GM12875 (cell line): Measurements from ENCODE around the gene ZNF367.

Experiments
- H3K4me3 ChIP-seq: one replicate; pipeline ENCODE4 v1.5.1; 2011; ENCODE audit warnings: low read depth, low read length, control low read depth
- TF ChIP-seq, protein P1 (sequence below): IDR thresholded peaks from 2 replicates; pipeline ENCODE4 v1.5.1; 2011; ENCODE audit warnings: low read depth, mild to moderate bottlenecking, control low read depth, inconsistent platforms, low read length, moderate library complexity, borderline replicate concordance; ENCODE audit not compliant: insufficient read depth

Gene ZNF367

DNA sequence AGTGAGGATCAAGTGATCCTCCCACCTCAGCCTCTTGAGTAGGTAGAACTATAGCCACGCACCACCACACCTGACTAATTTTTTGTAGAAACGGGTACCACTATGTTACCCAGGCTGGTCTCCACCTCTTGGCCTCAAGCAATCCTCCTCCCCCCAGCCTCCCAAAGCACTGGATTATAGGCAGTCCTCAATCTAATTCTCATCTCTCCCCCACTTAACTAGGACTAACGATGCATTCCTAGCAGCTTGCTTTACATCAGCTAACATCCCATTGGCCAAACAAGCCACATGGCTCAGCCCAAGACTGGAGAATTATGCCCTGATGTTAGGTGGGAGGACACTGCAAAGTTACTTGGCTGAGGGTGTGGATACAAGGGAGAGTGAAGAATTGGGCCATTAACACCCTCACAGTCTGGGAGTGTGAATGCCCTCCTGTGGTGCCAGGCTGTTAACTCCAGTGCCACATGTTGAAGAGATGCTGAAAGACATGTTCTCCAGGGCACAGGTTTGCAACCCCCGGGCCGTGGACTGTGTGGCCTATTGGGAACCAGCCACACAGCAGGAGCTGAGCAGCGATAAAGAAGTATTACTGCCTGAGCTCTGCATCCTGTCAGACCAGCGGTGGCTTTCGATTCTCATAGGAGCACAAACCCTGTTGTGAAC, 5.3 kb upstream of the ZNF367 start:
- TF ChIP-seq, protein P1, sequence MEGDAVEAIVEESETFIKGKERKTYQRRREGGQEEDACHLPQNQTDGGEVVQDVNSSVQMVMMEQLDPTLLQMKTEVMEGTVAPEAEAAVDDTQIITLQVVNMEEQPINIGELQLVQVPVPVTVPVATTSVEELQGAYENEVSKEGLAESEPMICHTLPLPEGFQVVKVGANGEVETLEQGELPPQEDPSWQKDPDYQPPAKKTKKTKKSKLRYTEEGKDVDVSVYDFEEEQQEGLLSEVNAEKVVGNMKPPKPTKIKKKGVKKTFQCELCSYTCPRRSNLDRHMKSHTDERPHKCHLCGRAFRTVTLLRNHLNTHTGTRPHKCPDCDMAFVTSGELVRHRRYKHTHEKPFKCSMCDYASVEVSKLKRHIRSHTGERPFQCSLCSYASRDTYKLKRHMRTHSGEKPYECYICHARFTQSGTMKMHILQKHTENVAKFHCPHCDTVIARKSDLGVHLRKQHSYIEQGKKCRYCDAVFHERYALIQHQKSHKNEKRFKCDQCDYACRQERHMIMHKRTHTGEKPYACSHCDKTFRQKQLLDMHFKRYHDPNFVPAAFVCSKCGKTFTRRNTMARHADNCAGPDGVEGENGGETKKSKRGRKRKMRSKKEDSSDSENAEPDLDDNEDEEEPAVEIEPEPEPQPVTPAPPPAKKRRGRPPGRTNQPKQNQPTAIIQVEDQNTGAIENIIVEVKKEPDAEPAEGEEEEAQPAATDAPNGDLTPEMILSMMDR = no peak
- no peak overlapping the region for H3K4me3 ChIP-seq

GRCh38 chr9:96420468-96421219, 2.5 kb upstream of the ZNF367 start:
- TF ChIP-seq, protein P1 = no peak
- no peak overlapping the region for H3K4me3 ChIP-seq

DNA sequence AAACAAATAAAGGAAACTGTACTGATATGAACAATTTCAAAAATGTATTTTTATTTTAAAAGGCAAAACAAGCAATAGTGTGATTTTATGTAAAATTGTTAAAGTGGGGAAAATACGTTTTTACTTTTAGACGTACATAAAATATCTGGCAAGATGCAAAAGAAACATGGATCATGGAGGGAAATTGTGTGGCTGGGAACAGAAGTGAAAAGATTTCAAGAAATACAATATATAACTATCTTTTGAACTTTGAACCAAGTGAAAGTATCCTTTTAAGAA, 1.5 kb upstream of the ZNF367 start:
- TF ChIP-seq, protein P1 = no peak
- H3K4me3 ChIP-seq = peak overlapping the region; percentile 89

DNA sequence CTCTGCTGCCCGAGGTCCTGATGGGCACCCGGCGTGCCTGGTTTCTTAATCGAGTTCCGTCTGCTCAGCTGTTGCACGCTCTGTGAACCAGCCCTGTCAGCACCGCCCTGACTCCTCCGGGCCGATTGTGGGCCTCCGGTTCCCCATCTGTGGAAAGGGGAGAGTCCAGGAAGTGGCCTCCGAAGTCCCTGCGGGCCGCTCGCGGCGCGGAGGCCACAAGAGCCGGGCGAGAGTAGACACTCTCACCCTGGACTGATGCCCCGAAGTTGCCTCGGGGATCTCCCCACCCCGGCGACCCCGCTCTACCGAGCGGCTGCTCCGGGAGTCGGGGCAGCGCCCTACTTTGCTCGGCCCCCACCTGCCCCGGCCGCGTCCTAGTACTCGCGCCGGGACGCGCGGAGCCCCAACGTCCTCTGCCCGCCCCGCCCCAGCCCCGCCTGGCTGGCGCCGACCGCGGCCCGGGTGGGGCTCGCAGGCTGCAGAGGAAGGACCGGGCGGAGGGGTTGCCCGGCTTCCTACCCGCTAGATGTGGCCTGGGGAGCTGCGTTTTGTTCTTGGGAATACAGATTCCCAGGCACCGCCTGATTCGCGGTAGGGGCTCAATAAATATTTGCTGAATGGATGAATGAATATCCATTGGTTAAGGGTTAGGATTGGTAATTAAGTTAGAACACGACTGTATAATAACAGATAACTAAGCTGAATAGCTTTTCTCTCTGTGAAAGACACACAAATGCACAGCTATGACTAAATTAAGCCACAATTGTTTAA, 935 bp upstream of the ZNF367 start:
- TF ChIP-seq, protein P1 = no peak
- peak overlapping the region; percentile 89 for H3K4me3 ChIP-seq

GRCh38 chr9:96417661-96418082, 498 bp downstream of the ZNF367 start:
- TF ChIP-seq, protein P1 = no peak

DNA sequence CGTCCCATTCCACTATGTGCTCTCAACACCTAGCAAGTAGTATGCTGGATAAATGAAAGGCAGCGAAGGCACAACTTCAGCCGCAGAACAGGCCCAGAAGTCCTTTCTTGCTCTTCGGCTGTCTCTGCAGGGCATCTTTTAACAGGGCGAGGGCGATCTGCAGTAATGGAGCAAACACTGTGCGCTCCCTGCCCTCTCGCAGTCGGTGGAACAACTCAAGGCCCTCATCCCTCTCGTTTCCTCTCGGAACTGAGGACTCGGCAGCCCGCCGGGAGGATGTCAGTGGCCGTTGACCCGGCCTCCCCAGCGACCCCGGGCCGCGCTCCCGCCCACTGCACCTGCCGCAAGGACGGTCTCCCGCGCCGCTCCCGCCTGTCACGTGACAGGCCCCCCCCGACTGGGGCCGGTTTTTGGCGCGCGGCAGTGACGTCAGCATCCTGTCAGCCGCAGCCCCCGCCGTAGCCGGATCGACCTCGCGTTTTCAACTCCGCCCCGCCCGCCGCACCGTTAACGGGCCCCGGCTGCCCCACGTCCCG, 1.1 kb downstream of the ZNF367 start:
- TF ChIP-seq, protein P1 = no peak
- H3K4me3 ChIP-seq = peak overlapping the region; percentile 96

More at GRCh38 chr9:96417661-96418082, 498 bp downstream of the ZNF367 start:
- H3K4me3 ChIP-seq = peak overlapping the region; percentile 96
